Activated naive CD4-positive, alpha-beta T cell treated with anti-CD3 and anti-CD28 coated beads, Interleukin-2, amount 50 U/mL, for 72 hours (primary cell): Measurements from ENCODE around the gene CDK4. TPM values are rescaled to one million over a fixed set of nuclear protein-coding genes. Genes with fewer than 3 reads are reported as not detected.
"Not testable (repeated sequence)": the region's sequence is repeated elsewhere in the genome, so short reads cannot be mapped to it uniquely, and the experiment has no call there.

ENCODE experiments used
- ATAC-seq, 2 donors: fragments of 150-1000 bp; cut with Tn5 transposase; 2 replicates each; pipeline ENCODE4 v1.10.0; 2021; ENCODE audit warnings: mild to moderate bottlenecking in 2 of 2, moderate library complexity in 2 of 2
- DNase-seq, 2 donors: peaks; one replicate each; pipeline ENCODE4 v3.0.0; 2021 to 2022; ENCODE audit warnings: low spot score in 2 of 2
- H3K27ac Mint-ChIP-seq, 2 donors: one replicate each; pipeline ENCODE4 v1.8.0; 2022; ENCODE audit warnings: mild to moderate bottlenecking in 2 of 2, mixed read lengths in 2 of 2
- H3K36me3 Mint-ChIP-seq, 2 donors: one replicate each; pipeline ENCODE4 v1.8.0; 2022; ENCODE audit warnings: mixed read lengths in 2 of 2
- H3K9me3 Mint-ChIP-seq, 2 donors: one replicate each; pipeline ENCODE4 v1.8.0; 2022; ENCODE audit warnings: mixed read lengths in 2 of 2
- total RNA-seq, 2 donors: library from RNA; stranded (reverse); gene quantifications; one replicate each; pipeline ENCODE4 v1.2.3, GENCODE V29; 2022

The CDK4 gene
- total RNA-seq, 2 donors from 2014 or later = 183 to 191 TPM

DNA sequence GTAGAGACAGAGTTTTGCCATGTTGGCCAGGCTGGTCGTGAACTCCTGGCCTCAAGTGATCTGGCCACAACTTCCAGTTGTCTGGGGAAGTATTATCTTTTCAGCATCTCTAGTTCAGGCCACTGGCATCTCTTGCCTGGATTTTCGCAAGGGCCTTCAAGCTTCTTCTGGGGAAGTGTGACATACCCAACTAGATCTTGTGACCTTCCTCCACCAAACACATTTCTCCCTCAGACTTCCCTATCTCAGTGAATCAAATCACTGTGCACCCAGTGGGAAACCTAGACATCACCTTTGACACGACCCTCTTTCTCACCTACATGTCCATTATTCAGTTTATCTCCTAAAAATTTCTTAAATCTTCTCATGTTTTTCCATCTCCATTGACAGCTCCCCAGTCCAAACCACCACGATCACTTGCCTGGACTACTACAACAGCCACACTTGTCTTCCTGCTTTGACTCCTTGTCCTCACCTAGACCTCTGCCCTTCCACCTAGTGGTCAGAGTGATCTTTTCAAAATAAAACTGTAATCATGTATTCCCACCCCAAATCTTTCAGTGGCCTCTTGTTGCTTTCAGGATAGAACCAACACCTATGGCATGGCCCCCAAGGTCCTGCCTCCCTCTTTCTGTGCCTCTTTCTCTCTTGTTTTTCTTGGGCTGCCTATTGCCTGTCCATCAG is 23.6 kb upstream of the CDK4 start:
- Mint-ChIP-seq H3K36me3 (peaks cover 0 to 17% of the 10 kb centered on the region in 2 donors), H3K27ac (no peak overlapping the region), H3K9me3 (no peaks in the 10 kb centered on the region)
- DNase-seq = no peak
- no peak for ATAC-seq

DNA sequence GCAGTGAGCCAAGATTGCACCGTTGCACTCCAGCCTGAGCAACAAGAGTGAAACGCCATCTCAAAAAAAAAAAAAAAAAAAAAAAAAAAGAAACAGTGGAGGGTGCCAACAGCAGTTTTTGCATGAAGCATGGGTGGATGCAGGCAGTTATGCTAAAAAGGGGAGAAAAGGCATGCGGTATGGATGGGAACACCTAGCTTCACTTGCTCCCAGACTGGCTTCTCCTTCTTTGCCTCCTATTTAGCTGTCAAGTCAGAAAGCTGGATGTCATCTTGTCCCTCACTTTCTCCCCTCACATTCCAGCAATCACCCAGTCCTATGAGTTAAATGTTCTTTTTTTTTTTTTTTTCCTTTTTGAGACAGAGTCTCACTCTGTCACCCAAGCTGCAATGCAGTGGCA is 22.9 kb upstream of the CDK4 start:
- peaks cover 0 to 24% of the 10 kb centered on the region in 2 donors for H3K36me3 Mint-ChIP-seq
- H3K9me3 Mint-ChIP-seq = no peaks in the 10 kb centered on the region
- ATAC-seq = no peak
- no peak for DNase-seq
- no peak overlapping the region for H3K27ac Mint-ChIP-seq

DNA sequence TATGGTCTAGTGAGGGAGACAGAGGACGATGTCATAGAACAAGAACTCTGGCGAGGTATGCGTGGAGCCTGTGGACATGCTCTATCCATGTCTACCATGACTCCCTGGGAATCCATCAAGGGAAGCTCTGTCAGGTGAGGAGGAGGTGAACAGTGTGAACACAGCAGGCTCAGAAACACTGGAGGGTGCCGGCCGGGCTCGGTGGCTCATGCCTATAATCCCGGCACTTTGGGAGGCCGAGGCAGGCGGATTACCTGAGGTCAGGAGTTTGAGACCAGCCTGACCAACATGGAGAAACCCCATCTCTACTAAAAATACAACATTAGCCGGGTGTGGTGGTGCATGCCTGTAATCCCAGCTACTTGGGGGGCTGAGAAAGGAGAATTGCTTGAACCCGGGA is 22.5 kb upstream of the CDK4 start:
- H3K36me3 Mint-ChIP-seq = peaks cover 0 to 28% of the 10 kb centered on the region in 2 donors
- not testable (repeated sequence) for ATAC-seq, H3K27ac Mint-ChIP-seq, H3K9me3 Mint-ChIP-seq
- peak in 1 of 2 donors; percentile 49 for DNase-seq

DNA sequence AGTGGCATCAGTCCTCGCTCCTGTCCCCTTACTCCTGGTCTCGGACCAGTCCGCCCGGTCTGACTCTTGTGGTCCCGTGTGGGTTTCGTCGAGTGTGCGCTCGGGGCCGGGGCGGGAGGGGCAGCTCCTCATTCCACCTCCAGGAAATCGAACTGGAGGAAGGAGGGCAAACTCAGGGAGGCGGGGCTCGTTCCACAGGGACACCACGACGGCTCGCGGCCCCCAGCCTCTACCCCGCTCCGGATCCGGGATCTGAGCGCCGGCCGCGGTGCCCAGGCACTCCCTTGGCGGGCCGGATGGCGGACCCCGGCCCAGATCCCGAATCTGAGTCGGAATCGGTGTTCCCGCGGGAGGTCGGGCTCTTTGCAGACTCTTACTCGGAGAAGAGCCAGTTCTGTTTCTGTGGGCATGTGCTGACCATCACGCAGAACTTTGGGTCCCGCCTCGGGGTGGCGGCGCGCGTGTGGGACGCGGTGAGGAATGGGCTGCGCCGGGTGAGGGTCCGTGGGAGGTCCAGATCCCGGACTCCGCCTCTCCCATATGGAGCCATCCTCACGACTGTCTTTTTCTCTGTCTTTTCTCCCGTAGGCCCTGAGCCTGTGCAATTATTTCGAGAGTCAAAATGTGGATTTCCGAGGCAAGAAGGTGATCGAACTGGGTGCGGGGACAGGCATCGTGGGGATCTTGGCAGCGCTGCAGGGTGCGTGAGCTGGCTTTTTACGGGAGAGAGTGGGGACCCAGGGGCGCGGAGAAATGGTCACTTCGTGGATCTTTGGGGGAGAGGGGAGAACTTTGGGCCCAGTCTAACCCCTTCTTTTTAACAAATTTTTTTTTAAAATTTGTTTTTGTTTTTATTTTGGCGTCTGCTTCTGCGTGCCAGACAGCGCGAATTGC is 20.6 kb upstream of the CDK4 start, which contains the start of gene EEF1AKMT3:
EEF1AKMT3 (plus strand) TSS at position 186 of the 894 bp plus-strand sequence; CDS start at position 297, 111 bp downstream.
- H3K36me3 Mint-ChIP-seq = peaks cover 0 to 29% of the 10 kb centered on the region in 2 donors
- DNase-seq (peak in 1 of 2 donors; percentile 24), ATAC-seq (peak; percentile 19 to 41)
- H3K27ac Mint-ChIP-seq = peak within 1 kb of the TSS; percentile 89 to 94
- no peaks in the 10 kb centered on the region for H3K9me3 Mint-ChIP-seq

DNA sequence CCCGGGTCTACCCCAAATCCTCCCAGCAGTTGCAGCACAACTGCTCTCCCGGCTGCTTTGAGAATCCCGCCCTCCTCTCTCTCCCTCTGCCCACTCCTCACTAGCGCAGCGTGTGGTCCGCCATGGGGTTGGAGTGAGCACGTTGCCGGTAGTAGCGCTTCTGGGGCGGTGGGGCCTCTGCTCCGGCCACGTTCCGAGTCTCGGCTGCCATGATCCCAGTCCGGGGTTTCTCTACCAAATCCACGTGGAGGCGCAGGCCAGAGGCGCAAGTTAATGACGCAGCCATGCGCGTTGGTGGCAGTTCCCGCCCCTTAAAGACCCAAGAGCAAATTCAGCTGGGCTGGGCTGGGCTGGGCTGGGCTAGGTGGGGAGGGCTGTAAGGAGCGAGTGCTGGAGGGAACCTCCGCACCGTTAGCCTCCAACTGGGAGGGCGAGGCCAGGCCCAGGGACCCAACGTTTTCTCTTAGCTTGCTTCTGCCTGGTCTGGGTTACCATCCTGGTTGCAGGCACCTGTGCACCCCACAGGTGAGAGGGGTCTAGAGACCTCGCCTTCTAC is 19.8 kb upstream of the CDK4 start, which contains the start of gene METTL1:
METTL1 (minus strand) TSS at position 233 of the 556 bp plus-strand sequence; CDS start at position 211, 22 bp downstream.
- Mint-ChIP-seq H3K36me3 (peaks cover 0 to 29% of the 10 kb centered on the region in 2 donors), H3K27ac (peak within 1 kb of the TSS; percentile 89 to 94)
- ATAC-seq = peak; percentile 83 to 93

DNA sequence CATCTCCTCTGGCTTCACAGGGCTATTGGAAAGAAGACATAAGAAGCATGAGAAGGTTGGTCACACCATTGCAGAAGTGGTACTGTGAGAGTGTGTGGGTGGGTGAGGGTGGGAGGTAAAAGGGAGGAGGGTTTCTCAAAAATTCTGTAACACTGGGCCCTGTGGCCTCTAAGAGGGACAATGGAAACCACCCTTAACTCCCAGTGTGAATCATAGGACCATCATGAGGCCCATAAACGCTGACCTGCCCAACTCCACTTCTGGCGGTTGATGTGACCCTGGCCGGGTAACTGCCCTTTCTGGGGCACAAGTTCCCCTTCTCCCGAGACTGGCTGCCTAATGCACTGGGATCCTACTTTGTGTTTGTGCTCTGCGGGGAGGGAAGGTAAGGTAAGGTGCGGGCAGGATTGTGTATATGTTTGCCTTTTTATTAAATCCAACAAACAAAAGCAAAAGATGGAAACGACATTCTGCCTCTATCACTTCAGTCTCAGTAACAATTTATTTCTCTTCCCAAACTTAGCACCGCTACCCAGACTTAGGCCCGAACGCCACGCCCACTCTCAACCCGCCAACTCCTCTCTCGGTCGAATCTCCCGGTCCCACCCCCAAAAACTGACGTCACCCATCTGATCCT is 19.2 kb upstream of the CDK4 start:
- ATAC-seq (peak; percentile 71 to 84), DNase-seq (peak in 1 of 2 donors; percentile 86)
- no peaks in the 10 kb centered on the region for H3K9me3 Mint-ChIP-seq
- H3K36me3 Mint-ChIP-seq = peaks cover 0 to 29% of the 10 kb centered on the region in 2 donors
- peak overlapping the region; percentile 89 to 94 for H3K27ac Mint-ChIP-seq

More for the DNA sequence above, 19.8 kb upstream of the CDK4 start, which contains the start of gene METTL1:
- no peaks in the 10 kb centered on the region for H3K9me3 Mint-ChIP-seq
- peak; percentile 86 to 91 for DNase-seq

DNA sequence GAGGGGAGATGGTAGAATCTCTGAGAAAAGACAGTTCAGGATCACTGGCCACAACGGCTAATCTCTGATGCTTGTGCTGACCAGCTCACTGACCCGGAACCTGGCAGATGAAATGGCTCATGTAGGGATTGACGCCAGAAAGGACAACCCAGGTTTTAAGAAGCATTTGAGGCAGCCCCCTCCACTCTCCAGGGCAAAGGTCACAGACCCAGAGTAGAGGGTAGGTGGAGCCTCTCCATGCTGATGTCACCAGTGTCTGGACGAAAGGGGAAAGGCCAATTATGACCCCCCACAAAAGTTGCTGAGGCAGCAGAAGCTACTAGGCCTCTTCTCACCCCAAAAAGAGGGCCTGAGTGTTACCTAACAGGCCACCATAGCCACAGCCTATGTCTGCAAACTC is 18.6 kb upstream of the CDK4 start:
- Mint-ChIP-seq H3K9me3 (no peaks in the 10 kb centered on the region), H3K27ac (peak overlapping the region in 1 of 2 donors; percentile 94), H3K36me3 (peaks cover 0 to 24% of the 10 kb centered on the region in 2 donors)
- no peak for DNase-seq
- ATAC-seq = no peak

DNA sequence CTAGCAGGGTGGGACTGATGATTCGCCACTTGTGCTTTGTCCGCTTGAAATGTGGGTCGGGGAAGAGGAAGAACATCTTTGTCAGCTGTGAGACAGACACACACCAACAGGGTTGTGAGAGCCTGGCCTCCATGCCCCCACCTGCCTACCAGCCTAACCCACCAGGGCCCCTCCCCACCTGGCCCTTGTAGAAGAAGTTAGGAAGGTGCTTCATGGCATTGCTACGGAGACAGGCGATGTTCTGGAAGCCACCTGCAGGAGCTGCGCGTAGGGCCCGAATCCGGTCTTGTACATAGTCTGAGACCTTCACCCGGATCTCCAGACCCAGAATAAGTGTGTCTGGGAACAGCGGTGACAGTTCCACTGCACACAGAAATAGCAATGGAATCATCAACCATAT is 17.5 kb upstream of the CDK4 start:
- Mint-ChIP-seq H3K27ac (peak overlapping the region in 1 of 2 donors; percentile 94), H3K36me3 (peaks cover 0 to 30% of the 10 kb centered on the region in 2 donors), H3K9me3 (no peaks in the 10 kb centered on the region)
- no peak for ATAC-seq
- DNase-seq = no peak

DNA sequence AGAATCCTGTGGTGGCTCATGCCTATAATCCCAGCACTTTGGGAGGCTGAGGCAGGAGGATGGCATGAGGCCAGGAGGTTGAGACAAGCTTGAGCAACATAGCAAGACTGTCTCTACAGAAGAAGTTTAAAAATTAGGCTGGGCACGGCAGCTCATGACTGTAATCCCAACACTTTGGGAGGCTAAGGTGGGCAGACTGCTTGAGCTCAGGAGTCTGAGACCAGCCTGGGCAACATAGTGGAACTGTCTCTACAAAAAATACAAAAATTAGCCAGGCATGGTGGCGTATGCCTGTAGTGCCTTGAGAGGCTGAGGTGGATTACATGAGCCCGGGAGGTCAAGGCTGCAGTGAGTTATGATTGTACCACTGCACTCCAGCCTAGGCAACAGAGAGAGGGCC is 15.8 kb upstream of the CDK4 start:
- ATAC-seq = no peak
- H3K36me3 Mint-ChIP-seq = peaks cover 11 to 45% of the 10 kb centered on the region in 2 donors
- H3K27ac Mint-ChIP-seq = no peak overlapping the region
- DNase-seq = no peak
- no peaks in the 10 kb centered on the region for H3K9me3 Mint-ChIP-seq

DNA sequence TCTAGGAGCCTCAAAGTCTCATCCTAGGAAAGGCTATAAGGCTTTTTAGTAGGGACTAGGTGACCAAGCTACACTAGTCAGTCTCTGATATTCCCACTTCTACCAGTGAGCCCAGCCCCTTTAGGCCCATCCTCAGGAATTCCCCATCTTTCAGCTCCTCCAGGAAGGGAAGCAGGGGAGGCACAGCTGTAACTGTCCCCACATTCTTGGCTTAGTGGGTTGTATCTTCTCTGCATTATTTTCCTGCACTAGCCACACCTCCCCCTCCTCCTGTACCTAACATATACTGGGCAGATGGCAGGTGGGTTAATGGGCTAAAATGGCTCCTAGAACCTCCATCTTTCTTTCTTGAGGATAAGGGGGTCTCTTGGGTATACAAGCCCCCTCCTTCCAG is 15.2 kb upstream of the CDK4 start:
- no peak overlapping the region for H3K27ac Mint-ChIP-seq
- ATAC-seq = no peak
- peaks cover 11 to 43% of the 10 kb centered on the region in 2 donors for H3K36me3 Mint-ChIP-seq
- DNase-seq = no peak
- H3K9me3 Mint-ChIP-seq = no peaks in the 10 kb centered on the region

DNA sequence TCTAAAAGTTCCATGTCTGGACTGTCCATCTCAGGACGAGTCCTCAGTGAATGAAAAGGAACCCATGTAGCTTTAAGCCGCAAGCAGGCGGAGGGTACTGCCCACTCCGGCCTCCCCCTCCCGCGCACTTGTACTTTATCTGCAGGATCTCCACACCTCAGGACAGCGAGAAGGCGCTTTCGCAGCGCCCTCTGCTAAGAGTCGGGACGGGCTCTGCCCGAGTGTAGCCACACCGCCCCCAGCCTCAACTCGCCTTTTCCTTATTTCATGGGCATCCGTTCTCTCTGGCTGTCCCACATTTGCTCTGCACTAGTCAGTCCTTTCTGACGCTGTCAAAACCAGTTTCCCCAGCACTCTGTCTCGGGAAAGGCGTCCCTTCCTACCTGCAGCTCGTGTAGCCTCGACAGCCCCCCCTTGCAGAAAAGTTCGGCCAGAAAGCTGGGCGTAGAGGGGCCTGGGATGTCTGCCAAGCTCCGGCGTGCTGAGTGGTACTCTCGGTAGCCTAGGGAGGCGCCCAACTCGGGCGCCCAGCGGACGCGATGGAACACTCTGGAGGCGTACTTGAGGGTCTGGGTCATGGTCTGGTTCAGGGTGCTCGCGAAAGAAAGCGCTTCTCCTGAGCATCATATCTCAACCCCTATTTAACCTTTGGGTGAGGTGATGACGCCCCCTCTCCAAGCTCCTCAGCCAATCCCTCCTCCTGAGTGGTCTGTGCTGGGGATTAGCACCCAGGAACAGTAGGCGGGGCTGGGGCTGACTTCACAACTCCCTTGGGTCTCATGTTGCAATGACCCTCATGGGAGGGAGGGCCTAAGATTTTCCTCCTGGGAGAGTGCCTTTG is 14.6 kb upstream of the CDK4 start, which contains the start of gene CYP27B1:
CYP27B1 (minus strand) TSS at position 615 of the 841 bp plus-strand sequence; CDS start at position 578, 37 bp downstream.
- H3K36me3 Mint-ChIP-seq = peaks cover 11 to 40% of the 10 kb centered on the region in 2 donors
- DNase-seq (no peak), ATAC-seq (peak in 1 of 2 donors; percentile 23)
- H3K27ac Mint-ChIP-seq = peak within 1 kb of the TSS in 1 of 2 donors; percentile 83
- H3K9me3 Mint-ChIP-seq = no peaks in the 10 kb centered on the region

DNA sequence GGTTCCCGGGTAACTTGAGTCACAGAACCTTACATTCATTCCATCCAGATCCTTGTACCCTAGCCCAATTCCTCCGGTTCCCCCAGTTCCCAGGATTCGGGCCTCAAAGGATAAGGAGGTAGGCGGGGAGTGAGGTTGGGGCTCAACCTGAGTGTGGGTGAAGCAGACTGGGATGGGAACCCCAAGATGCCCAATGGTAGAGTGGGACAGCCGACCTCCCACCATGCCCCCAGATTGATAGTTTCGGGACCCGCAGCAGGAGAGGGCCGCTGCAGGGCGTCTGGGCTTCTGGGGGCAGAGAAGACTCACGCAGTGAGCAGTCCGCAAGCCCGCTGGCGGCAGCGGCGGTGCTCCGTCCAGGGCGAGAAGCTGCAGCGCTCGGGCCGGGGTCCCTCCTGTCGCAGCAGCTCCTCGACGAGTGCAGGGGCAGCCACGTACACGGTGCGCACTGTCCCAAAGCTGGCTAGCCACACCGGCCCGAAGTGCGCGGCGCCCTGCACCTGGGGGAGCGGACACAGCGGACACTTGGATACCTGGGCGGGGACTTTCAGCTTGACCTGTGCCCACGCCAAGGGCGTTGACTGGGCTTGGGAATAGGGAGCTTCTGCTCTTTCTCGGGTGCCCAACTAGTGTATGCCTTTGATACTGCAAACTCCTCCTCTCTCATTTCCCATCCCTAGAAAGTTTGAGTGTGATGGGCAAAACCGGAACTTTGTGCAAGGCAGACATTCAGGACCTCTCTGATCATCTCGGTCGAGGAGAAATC is 13.8 kb upstream of the CDK4 start:
- ATAC-seq (peak in 1 of 2 donors; percentile 31), DNase-seq (peak in 1 of 2 donors; percentile 25)
- no peaks in the 10 kb centered on the region for H3K9me3 Mint-ChIP-seq
- H3K36me3 Mint-ChIP-seq = peaks cover 11 to 39% of the 10 kb centered on the region in 2 donors
- peak overlapping the region; percentile 41 to 83 for H3K27ac Mint-ChIP-seq

DNA sequence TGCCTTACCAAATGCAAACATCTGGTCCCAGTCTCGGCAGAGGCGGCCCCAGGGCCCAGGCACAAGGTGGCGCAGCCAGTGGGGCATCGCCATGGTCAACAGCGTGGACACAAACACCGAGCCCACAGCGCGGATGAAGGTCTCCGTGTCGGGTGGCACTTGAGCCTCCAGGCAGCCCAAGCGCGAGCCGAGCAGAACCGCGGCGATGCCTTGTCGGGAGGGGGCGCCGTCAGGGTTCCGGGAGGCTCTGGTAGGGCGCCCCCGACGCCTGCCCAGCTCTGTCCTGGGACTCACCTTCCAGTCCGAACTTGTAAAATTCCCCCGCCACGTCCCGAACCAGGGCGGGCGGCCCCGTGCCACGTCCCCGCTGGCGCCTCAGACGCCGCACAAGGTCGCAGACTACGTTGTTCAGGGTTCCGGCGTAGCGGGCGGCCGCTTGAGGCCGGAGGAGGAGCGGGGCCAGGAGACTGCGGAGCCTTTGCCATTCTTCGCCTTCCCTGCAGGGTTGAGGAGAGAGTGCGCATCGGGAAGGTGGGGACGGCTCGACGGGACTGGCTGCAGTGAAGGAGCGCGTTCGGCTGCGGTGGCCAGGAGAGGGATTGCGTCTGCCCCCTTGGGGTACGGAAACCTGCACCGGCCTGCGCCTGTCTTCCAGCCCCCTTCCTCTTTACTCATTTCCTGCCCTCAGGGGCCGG is 13.0 kb upstream of the CDK4 start:
- peak overlapping the region; percentile 41 to 83 for H3K27ac Mint-ChIP-seq
- peaks cover 11 to 32% of the 10 kb centered on the region in 2 donors for H3K36me3 Mint-ChIP-seq
- ATAC-seq = peak; percentile 79 to 84
- H3K9me3 Mint-ChIP-seq = no peaks in the 10 kb centered on the region
- peak; percentile 62 to 78 for DNase-seq

DNA sequence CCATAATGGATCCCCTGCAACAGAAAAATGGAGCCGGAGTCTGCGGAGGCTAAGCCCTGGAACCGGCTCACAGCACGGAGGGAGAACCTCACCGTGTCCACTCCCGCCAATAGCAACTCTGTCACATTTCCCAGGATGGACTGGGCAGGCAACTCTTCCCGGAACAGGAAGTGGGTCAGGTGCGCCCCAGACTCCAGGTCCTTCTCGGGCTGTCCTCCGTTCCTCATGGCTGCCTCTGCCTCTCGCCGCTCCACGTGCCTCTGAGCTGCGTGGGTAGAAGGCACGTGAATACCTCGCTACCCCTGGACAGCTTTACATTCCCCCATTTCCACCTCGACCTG is 12.5 kb upstream of the CDK4 start:
- H3K36me3 Mint-ChIP-seq = peaks cover 12 to 26% of the 10 kb centered on the region in 2 donors
- H3K27ac Mint-ChIP-seq = peak overlapping the region; percentile 14 to 83
- H3K9me3 Mint-ChIP-seq = no peaks in the 10 kb centered on the region
- no peak for DNase-seq
- peak; percentile 14 to 23 for ATAC-seq
